Activated T-cell treated with anti-CD3 and anti-CD28 coated beads, Interleukin-2, amount 50 U/mL, for 24 hours (primary cell): ENCODE data around the gene ASAP2.

Source experiments
- DNase-seq: peaks from one replicate; pipeline ENCODE4 v3.0.0-alpha.2; 2020
- H3K27ac Mint-ChIP-seq: 2 replicates; pipeline ENCODE4 v1.8.0; 2020; ENCODE audit warnings: mild to moderate bottlenecking, mixed read lengths
- H3K27me3 Mint-ChIP-seq: 2 replicates; pipeline ENCODE4 v1.8.0; 2020; ENCODE audit warnings: mixed read lengths
- H3K36me3 Mint-ChIP-seq: 2 replicates; pipeline ENCODE4 v1.8.0; 2020; ENCODE audit warnings: low read depth, mixed read lengths
- H3K4me1 Mint-ChIP-seq: 2 replicates; pipeline ENCODE4 v1.8.0; 2020; ENCODE audit warnings: low read depth, mixed read lengths
- H3K4me3 Mint-ChIP-seq: 2 replicates; pipeline ENCODE4 v1.8.0; 2020; ENCODE audit warnings: mild to moderate bottlenecking, moderate library complexity, mixed read lengths
- H3K9me3 Mint-ChIP-seq: 2 replicates; pipeline ENCODE4 v1.8.0; 2020; ENCODE audit warnings: mixed read lengths

ASAP2 gene

GRCh38 chr2:9333591-9334171 lies 127.1 kb downstream of the ASAP2 start:
- Mint-ChIP-seq H3K27ac (no peak overlapping the region), H3K4me3 (no peak overlapping the region), H3K9me3 (no peaks in the 10 kb centered on the region), H3K36me3 (no peaks in the 10 kb centered on the region), H3K4me1 (peaks cover 7% of the 10 kb centered on the region), H3K27me3 (no peaks in the 10 kb centered on the region)
- no peak for DNase-seq

DNA sequence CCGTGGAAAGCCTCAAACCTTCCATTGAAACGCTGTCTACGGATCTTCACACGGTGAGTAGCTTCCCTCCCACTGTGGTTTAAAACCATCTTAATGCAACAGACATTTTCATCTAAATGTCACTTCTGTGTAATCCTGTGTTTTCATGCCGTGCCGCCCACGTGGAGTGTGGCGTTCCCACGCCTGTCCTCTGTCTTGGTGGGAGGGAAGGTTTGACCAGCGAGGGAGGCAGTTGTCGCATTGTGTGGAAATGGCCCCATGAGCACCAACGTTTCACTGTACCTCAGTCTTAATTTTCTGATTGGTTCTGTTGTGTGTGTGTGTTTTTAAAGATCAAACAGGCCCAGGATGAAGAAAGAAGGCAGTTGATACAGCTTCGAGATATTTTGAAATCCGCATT lies 128.1 kb downstream of the ASAP2 start:
- Mint-ChIP-seq H3K27ac (no peak overlapping the region), H3K4me1 (peaks cover 7% of the 10 kb centered on the region), H3K36me3 (no peaks in the 10 kb centered on the region), H3K27me3 (peaks cover 2% of the 10 kb centered on the region), H3K9me3 (no peaks in the 10 kb centered on the region), H3K4me3 (no peak overlapping the region)
- DNase-seq, result no peak

DNA sequence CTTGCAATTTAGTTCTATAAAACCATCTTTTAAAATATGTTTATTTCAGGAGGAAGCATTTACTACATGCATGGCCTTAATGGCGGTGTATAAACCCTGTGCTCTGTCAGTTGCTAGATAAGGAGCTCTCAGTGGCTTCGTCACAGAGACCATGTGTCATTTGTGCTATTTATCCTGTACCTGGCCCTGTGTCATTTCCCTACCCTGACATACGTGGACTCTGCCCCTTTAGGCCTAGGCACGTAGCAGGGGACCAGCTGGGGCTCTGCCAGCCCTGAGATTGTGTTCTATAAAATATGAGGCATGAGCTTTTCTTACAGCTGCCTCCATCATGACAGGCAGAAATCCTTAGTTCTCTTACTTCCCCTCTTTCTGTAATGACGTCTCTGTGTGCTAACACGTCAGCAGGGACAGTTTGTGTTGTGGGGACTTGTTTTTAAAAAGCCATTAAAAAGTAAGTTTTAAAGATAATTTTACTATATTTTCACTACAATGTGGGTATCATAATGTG lies 128.8 kb downstream of the ASAP2 start:
- no peaks in the 10 kb centered on the region for H3K9me3 Mint-ChIP-seq
- no peak overlapping the region for H3K27ac Mint-ChIP-seq
- peaks cover 7% of the 10 kb centered on the region for H3K4me1 Mint-ChIP-seq
- H3K36me3 Mint-ChIP-seq, result no peaks in the 10 kb centered on the region
- peaks cover 2% of the 10 kb centered on the region for H3K27me3 Mint-ChIP-seq
- H3K4me3 Mint-ChIP-seq, result no peak overlapping the region
- no peak for DNase-seq

- Mint-ChIP-seq H3K27me3 (peaks cover 2% of the 10 kb centered on the region), H3K27ac (no peak overlapping the region), H3K36me3 (no peaks in the 10 kb centered on the region), H3K4me3 (no peak overlapping the region), H3K9me3 (no peaks in the 10 kb centered on the region), H3K4me1 (peaks cover 7% of the 10 kb centered on the region)
- DNase-seq, result no peak
Measured at GRCh38 chr2:9336241-9336575, 129.6 kb downstream of the ASAP2 start.

GRCh38 chr2:9336576-9337314 lies 130.1 kb downstream of the ASAP2 start:
- Mint-ChIP-seq H3K27ac (no peak overlapping the region), H3K27me3 (peaks cover 2% of the 10 kb centered on the region), H3K9me3 (no peaks in the 10 kb centered on the region), H3K36me3 (no peaks in the 10 kb centered on the region), H3K4me3 (no peak overlapping the region), H3K4me1 (peaks cover 7% of the 10 kb centered on the region)
- DNase-seq, result no peak

DNA sequence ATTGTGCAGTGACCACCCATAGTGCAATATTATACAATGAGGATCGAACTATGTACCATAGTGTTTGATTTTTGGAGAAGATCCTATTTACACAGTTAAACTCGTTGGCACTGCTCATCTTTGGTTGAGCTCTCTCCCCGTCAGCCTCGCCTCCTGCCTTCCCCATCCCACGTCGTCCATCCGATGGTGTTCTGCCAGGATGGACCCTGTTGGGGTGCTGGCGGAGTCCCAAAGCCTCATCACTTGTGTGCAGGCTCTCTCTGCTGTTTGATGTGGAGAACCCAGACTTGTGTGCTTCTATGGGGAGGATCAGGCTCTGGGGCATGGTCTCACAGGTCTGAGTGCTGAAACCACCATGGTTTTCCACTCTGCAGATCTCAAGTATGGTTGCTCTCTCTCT lies 131.3 kb downstream of the ASAP2 start:
- no peak overlapping the region for H3K27ac Mint-ChIP-seq
- peaks cover 2% of the 10 kb centered on the region for H3K27me3 Mint-ChIP-seq
- H3K9me3 Mint-ChIP-seq, result no peaks in the 10 kb centered on the region
- no peaks in the 10 kb centered on the region for H3K36me3 Mint-ChIP-seq
- no peak for DNase-seq
- peaks cover 7% of the 10 kb centered on the region for H3K4me1 Mint-ChIP-seq
- H3K4me3 Mint-ChIP-seq, result no peak overlapping the region

DNA sequence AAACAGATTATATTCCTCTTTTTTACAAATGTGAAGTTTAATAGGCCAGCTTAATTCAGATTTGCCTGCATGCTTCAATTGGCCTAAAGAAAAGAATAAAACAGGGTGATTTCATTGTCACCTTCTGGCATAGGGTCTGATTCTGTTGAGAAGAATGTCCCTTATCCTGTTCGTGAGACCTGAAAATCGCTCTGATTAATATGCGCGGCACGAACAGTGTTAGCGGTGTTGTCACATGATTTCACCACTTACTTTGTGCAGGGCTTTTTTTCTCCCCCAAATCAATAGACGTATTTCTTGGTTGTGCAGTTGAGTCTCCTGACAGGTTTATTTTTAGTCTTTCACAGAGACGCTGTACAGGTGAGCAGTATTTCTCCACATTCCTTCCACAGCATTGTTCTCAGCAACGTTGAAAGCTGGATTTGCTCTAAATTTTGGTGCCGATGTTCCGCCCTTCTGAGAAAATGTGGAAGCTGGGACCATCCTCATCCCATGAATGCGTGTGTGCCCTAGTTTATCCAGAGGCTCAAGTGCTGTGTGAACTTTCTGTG lies 134.8 kb downstream of the ASAP2 start:
- H3K27me3 Mint-ChIP-seq, result peaks cover 7% of the 10 kb centered on the region
- no peak for DNase-seq
- H3K9me3 Mint-ChIP-seq, result no peaks in the 10 kb centered on the region
- no peak overlapping the region for H3K4me3 Mint-ChIP-seq
- peaks cover 3% of the 10 kb centered on the region for H3K4me1 Mint-ChIP-seq
- H3K36me3 Mint-ChIP-seq, result no peaks in the 10 kb centered on the region
- H3K27ac Mint-ChIP-seq, result no peak overlapping the region

DNA sequence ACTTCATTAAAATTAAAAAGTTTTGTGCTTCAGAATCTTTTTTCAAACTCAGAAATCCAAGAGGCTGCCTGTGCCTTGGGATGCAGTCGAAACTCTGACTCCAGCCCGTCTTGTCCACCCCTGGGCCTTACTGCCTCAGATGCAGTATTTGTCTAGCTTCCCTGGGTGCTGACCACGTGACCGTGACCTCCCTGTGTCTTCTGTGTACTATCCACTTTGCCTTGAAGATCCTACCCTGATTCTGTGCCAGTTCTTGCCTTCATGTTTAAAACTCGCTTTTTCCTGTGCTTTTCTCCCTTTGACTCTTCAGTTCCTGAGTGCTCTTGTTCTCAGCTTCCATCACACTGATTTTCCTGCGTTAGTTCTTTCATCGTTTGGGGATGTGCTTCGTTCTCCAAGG lies 136.0 kb downstream of the ASAP2 start:
- no peaks in the 10 kb centered on the region for H3K36me3 Mint-ChIP-seq
- DNase-seq, result no peak
- no peak overlapping the region for H3K27ac Mint-ChIP-seq
- no peaks in the 10 kb centered on the region for H3K4me1 Mint-ChIP-seq
- H3K9me3 Mint-ChIP-seq, result no peaks in the 10 kb centered on the region
- no peak overlapping the region for H3K4me3 Mint-ChIP-seq
- peaks cover 7% of the 10 kb centered on the region for H3K27me3 Mint-ChIP-seq

DNA sequence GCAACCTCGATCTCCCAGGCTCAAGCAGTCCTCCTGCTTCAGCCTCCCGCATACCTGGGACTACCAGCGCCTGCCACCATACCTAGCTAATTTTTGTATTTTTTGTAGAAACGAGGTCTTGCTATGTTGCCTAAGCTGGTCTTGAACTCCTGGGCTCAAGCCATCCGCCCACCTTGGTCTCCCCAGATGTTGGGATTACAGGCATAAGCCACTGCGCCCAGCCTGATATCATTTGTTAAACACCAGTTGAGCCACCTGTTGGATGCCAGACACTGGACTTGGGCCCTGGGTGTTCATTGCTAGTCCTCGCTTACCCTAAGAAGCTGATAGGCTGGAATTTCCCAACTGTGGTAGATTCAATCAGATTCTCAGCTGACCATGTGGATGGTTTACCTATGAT lies 136.9 kb downstream of the ASAP2 start:
- H3K36me3 Mint-ChIP-seq, result no peaks in the 10 kb centered on the region
- H3K27me3 Mint-ChIP-seq, result peaks cover 7% of the 10 kb centered on the region
- no peaks in the 10 kb centered on the region for H3K9me3 Mint-ChIP-seq
- H3K4me1 Mint-ChIP-seq, result no peaks in the 10 kb centered on the region
- no peak for DNase-seq
- H3K27ac Mint-ChIP-seq, result no peak overlapping the region
- H3K4me3 Mint-ChIP-seq, result no peak overlapping the region

DNA sequence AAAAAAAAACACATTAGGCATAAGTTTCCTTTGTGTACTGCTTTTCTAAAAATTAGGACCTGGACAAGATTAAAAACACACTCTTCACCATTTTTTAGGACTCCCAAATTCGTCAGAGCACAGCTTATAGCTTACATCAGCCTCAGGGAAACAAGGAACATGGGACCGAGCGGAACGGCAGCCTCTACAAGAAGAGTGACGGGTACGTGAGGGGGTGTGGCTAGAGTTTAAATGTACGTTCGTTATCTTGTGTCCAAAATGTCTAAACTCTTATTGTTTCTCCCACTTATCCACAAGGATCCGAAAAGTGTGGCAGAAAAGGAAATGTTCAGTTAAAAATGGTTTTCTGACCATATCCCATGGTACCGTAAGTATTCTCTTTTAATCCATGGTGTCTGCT lies 137.8 kb downstream of the ASAP2 start:
- Mint-ChIP-seq H3K36me3 (no peaks in the 10 kb centered on the region), H3K4me1 (no peaks in the 10 kb centered on the region), H3K27ac (no peak overlapping the region), H3K27me3 (peaks cover 7% of the 10 kb centered on the region), H3K9me3 (no peaks in the 10 kb centered on the region), H3K4me3 (no peak overlapping the region)
- no peak for DNase-seq

DNA sequence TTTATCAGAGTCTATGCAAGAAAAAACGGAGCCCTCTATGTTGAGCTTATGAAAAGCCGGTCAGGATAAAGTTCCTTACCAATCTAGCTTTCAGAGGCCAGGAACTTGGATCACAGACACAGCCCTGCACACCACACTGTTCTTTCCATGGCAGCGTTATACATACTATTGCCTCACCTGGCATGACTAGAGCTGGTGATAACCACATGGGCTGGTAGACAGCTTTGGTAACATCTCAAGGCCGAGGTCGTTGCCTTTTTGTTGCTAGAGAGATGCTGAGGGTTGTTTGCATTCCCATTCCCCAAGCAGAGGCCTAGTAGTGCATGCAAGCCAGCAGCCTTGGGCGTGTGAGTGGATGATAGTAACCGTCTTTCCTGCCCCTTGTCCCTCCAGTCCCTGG lies 138.7 kb downstream of the ASAP2 start:
- H3K4me1 Mint-ChIP-seq, result no peaks in the 10 kb centered on the region
- H3K27me3 Mint-ChIP-seq, result peaks cover 4% of the 10 kb centered on the region
- no peaks in the 10 kb centered on the region for H3K36me3 Mint-ChIP-seq
- no peaks in the 10 kb centered on the region for H3K9me3 Mint-ChIP-seq
- no peak overlapping the region for H3K27ac Mint-ChIP-seq
- no peak for DNase-seq
- H3K4me3 Mint-ChIP-seq, result no peak overlapping the region

- Mint-ChIP-seq H3K36me3 (no peaks in the 10 kb centered on the region), H3K9me3 (no peaks in the 10 kb centered on the region), H3K27me3 (peaks cover 4% of the 10 kb centered on the region), H3K4me3 (no peak overlapping the region), H3K27ac (no peak overlapping the region), H3K4me1 (no peaks in the 10 kb centered on the region)
- no peak for DNase-seq
Measured at GRCh38 chr2:9345997-9346396, 139.4 kb downstream of the ASAP2 start.

DNA sequence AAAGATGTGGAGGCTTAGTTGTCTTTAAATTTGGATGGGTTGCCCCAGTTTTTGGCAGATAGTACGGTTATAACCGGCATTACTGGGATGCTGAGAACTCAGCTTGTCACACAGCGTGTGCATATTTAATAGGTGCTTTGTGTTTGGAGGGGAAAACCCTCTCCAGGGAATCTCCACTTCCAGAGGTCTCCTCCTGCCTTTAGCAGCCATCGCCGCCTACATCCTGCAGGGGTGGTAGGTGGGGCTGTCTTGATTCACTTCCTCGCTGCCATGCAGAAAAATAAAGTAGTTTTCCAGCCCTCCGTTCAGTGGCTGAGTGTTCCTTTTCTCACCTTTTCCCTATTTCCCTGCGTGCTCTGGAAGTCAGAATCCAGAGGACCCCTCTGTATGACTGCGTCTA lies 140.3 kb downstream of the ASAP2 start:
- no peaks in the 10 kb centered on the region for H3K36me3 Mint-ChIP-seq
- no peak for DNase-seq
- no peaks in the 10 kb centered on the region for H3K9me3 Mint-ChIP-seq
- no peak overlapping the region for H3K4me3 Mint-ChIP-seq
- H3K4me1 Mint-ChIP-seq, result no peaks in the 10 kb centered on the region
- peaks cover 4% of the 10 kb centered on the region for H3K27me3 Mint-ChIP-seq
- H3K27ac Mint-ChIP-seq, result no peak overlapping the region

- H3K27me3 Mint-ChIP-seq, result peaks cover 4% of the 10 kb centered on the region
- DNase-seq, result no peak
- H3K9me3 Mint-ChIP-seq, result no peaks in the 10 kb centered on the region
Measured at GRCh38 chr2:9347411-9347881, 140.8 kb downstream of the ASAP2 start.

GRCh38 chr2:9354318-9354717 lies 147.7 kb downstream of the ASAP2 start:
- Mint-ChIP-seq H3K27me3 (peaks cover 42% of the 10 kb centered on the region), H3K27ac (no peak overlapping the region)
- no peak for DNase-seq

More at GRCh38 chr2:9347411-9347881, 140.8 kb downstream of the ASAP2 start:
- Mint-ChIP-seq H3K4me1 (no peaks in the 10 kb centered on the region), H3K4me3 (no peak overlapping the region), H3K36me3 (no peaks in the 10 kb centered on the region), H3K27ac (no peak overlapping the region)

More at GRCh38 chr2:9354318-9354717, 147.7 kb downstream of the ASAP2 start:
- Mint-ChIP-seq H3K36me3 (no peaks in the 10 kb centered on the region), H3K4me1 (no peaks in the 10 kb centered on the region), H3K9me3 (no peaks in the 10 kb centered on the region), H3K4me3 (no peak overlapping the region)
